Endothelial cell of hepatic sinusoid (primary cell): ENCODE results near the gene SMLR1.

ENCODE experiments used
- in situ Hi-C: cut with HindIII; loops from 2 replicates; pipeline ENCODE4 v1.10.0; 2017; ENCODE audit warnings: low sequenced_read_pairs

The SMLR1 gene

DNA sequence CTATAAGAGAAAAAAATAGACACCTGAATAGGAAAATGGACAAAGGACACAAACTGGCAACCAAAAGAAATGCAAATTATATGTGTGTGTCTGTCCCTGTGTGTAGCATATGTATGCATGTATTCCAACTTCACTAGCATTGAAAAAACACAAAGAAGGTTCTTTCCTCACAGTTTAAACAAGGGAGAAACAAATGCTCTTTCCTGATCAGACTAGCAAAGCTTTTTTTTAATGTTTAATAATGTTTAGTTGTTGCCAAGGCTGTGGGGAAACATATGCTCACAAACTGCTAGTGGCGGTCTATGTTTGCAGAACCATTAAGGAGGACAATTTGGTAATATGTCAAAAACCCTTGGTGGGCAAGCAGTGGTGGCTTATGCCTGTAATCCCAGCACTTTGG lies 22.4 kb downstream of the SMLR1 start:
- in situ Hi-C loops = no loop called here

- in situ Hi-C loops = no loop called here
Measured at GRCh38 chr6:130851026-130851425, 23.8 kb downstream of the SMLR1 start.

DNA sequence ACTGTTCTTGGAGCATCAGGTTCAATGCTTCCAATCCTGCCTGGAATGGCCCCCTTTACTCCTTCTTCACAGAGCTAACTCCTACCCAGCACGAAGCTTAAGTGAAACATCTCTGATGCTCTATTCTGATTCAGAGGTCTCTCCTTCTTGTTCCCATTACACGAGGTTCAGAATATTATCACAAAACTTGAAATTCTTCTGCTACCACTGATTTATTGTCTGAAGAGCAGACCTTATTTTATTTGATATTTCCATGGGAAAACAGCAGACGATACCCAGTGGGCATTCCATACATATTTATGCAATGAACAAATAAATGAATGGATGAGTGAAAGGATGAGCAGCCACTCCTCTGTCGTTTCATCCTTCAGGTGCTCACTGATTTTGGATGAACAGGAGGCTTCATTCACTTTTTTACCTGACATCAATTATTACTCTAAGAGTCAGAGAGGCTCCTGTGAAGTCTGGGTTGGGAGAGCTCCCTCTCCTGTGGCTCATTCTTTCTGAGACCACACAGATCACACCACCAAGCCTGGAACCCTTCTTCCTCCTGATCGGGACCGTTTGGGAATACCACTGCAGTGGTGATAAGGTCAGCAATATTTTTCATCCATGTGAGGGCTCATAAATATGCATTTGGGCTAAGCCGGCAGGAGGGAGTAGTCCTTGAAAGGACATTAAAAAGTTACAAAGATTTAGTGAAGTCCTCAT lies 25.8 kb downstream of the SMLR1 start:
- in situ Hi-C loops = no loop called here

GRCh38 chr6:130853555-130854183 lies 26.5 kb downstream of the SMLR1 start:
- in situ Hi-C loops = no loop called here

- in situ Hi-C loops = no loop called here
Measured at GRCh38 chr6:130858054-130858453, 30.8 kb downstream of the SMLR1 start.

- in situ Hi-C loops = no loop called here
Measured at GRCh38 chr6:130858498-130859160, 31.4 kb downstream of the SMLR1 start.

- in situ Hi-C loops = no loop called here
Measured at GRCh38 chr6:130859161-130859867, 32.1 kb downstream of the SMLR1 start.

GRCh38 chr6:130862370-130862769 lies 35.2 kb downstream of the SMLR1 start:
- in situ Hi-C loops = no loop called here

DNA sequence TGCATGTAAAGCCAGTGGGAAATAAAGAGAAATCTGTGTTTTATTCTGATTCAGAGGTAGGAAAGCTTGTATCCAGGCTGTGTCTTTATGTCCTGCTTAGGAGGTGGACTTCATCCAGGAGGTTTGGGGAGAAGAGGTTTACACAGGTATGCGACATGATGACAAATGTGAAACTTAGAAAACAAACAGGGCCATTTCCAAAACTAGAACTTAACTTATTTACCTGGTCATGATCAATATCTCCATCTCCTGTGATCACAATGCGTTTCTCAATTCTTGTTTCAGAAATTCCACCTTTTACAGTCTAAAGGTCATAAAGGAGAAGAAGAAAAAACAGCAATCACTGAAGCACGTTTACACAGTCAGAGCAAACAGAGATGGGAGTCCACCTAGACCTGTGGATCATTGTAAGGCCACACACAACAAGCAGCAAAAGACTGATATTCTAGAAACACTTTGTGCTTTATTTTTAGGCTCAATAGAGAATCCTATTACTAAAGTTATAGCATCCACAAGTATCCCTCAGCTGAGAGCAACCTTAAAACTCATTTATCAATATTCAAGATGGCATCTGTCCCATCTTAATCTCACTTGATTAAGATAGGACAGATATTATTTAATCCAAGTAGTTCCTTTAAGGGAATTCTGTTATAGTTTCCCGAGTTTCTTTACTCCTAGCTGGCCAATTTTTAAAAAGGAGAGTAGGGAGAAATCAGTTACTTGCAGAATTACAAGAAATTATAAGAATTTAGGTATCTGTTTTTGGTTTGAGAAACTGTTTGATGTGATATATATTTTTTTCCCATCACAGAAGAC lies 36.4 kb downstream of the SMLR1 start:
- in situ Hi-C loops = no loop called here

DNA sequence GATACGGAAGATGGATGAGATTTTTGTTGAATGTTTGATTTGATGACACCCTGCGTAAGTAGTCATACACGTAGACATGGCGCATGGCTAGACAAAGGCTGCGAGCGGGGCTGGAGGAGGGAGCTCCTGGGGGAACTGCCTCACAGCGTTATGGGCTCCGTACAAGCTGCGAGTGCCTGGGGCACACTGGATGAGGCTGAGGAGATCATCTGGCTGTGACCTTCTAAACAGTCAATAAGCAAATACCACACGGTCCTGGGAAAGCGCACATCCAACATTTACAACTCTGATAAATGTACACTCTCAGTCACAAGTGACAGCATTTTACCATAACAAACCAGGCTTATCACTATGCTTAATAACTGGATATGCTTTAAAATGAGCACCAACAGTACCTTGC lies 37.1 kb downstream of the SMLR1 start:
- in situ Hi-C loops = no loop called here

DNA sequence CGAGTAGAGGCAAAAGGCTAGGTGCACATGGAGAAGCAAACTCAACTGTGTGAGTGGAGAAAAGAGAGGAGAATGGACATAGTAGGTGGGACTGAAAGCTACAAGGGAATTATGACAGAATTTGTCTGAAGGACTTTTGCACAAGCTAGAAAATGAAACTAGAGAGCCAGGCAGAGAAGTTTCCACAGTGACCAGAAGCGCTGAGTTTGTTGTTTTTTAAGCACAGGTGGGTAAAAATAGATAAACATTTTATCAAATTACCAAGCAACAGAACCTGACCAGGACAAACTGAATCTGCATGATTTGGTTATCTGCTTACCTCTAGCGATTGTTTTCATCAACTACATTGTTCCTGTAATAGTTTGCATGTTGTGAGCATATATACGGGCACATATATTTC lies 38.6 kb downstream of the SMLR1 start:
- in situ Hi-C loops = no loop called here

DNA sequence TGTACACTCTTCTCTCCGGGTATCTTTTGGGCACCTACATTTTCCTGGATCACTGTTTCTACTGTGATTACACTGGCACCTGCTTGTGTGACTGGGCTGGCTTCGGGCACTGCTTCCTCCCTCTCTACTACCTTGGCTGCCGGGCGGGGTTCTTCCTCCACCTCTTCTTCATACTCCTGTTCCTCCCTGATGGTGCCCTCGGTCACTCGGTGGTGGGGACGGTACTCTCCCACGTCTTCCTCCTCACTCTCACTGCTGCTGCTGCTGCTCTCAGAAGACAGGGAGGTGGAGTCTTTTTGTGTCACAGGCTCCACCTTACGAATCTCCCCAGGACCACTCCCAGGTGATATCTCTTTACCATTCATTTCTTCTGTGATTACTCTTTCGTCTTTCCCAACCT lies 42.5 kb downstream of the SMLR1 start:
- in situ Hi-C loops = no loop called here

DNA sequence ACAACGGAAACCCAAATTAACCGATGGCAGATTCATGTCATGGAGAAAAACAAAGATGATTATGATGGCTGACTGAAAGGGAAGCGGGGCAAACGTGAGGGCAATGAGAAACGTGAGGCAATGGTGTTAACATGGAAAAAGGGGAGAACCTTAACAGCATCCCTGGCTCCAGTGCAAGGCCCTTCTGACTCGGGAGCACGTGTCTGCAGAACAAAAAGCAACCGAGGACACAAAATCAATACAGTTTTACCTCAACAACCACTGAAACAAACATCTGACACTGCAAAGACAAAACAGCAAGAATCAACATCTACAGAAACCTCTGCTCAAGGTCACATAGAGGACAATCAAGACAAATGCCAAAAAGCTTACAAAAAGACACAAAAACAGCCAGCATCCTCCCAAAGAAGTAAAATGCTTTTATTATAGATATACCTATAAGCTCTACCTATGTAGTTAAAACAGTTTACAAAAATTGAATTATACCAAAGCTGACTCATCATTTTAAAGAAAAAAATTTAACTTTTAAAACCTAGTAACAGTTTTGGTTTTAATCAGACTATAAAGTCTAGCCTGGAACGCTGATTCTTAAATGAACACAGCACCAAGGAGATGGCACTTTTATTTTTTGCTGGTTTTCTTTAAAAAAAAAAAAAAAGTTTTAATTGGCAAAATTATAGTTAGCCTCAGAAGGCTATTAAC lies 43.1 kb downstream of the SMLR1 start:
- in situ Hi-C loops = no loop called here

DNA sequence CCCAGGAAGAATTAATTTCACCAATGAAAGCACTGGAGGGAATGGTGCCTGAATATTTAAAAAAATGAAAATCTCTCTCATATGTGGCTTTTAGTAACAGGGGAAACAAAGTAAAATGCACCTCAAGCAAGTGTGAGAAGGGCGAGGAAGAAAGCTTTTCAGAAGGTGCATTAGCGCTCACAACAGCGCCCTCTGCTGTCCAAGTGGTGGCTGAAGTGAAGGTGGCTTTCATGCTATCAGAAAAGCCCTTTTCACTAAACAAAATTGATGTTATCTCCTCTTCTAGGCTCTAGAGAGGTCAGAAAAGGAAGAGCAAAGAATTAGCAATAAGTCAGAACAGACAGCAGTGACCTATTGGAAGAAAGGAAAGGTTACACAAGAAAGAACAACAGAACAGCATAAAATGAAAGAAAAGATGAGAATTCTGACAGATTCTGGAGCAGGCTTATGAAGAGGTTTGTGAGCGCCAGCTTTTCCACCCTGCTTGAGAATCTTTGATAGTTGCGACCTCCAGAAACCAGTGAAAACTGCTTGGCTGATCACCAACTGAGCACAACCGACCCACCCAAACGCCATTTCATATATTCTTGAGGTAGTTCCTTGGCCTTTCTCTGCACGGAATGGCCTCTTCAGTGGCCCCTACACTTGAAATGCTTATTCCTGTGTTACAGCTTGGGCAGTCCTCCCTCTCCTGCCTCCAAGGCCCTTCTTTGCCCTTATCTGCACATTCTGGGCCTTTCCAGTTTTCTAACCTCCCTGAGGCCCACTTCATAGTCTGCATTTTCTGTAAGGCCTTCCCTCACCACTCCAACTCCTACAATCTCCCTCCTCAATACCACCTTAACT lies 45.3 kb downstream of the SMLR1 start:
- in situ Hi-C loops = no loop called here

- in situ Hi-C loops = no loop called here
Measured at GRCh38 chr6:130873746-130874145, 46.5 kb downstream of the SMLR1 start.

DNA sequence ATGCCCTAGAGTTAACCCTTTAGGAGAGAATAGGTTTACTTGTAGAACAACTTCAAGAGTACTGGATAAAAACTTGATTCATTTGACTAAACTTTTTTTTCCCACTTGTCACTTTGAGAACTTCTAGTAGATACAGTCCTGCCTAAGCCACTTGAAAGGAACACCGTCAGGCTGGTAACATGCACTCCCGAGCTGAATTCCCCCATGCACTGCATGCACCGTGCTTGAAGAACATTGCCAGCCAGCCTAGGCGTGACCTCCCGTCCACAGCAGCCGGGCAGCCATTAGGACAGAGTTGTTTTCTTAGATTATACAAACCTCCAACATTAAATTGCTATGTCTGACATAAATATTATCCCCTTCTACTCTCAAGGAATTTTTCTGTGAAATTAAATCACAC lies 52.6 kb downstream of the SMLR1 start:
- in situ Hi-C loops = no loop called here

GRCh38 chr6:130882370-130882769 lies 55.2 kb downstream of the SMLR1 start:
- in situ Hi-C loops = no loop called here

GRCh38 chr6:130885392-130886192 lies 58.4 kb downstream of the SMLR1 start:
- in situ Hi-C loops = no loop called here
